T-helper 2 cell treated with Interferon-gamma antibody and Interleukin-4, amounts not matched to agents 5 μg/mL and 100 μg/mL, for 36 hours (primary cell): ENCODE data around the gene IFI27.
"Not testable (repeated sequence)": the region's sequence is repeated elsewhere in the genome, so short reads cannot be mapped to it uniquely, and the experiment has no call there.

Source experiments
- DNase-seq: peaks from one replicate; pipeline ENCODE4 v3.0.0; 2021; ENCODE audit warnings: low spot score
- H3K27ac Mint-ChIP-seq: one replicate; pipeline ENCODE4 v1.8.0; 2021; ENCODE audit warnings: mild to moderate bottlenecking, mixed read lengths
- H3K27me3 Mint-ChIP-seq: one replicate; pipeline ENCODE4 v1.8.0; 2021; ENCODE audit warnings: low read depth, mixed read lengths
- H3K36me3 Mint-ChIP-seq: one replicate; pipeline ENCODE4 v1.8.0; 2021; ENCODE audit warnings: low read depth, mixed read lengths
- H3K4me1 Mint-ChIP-seq: one replicate; pipeline ENCODE4 v1.8.0; 2021; ENCODE audit warnings: low read depth, mixed read lengths
- H3K4me3 Mint-ChIP-seq: one replicate; pipeline ENCODE4 v1.8.0; 2022; ENCODE audit warnings: mild to moderate bottlenecking, moderate library complexity, mixed read lengths
- H3K9me3 Mint-ChIP-seq: one replicate; pipeline ENCODE4 v1.8.0; 2021; ENCODE audit warnings: mixed read lengths

The IFI27 gene

GRCh38 chr14:94142247-94142646 is 31.7 kb downstream of the IFI27 start:
- peaks cover 19% of the 10 kb centered on the region for H3K4me1 Mint-ChIP-seq
- no peak overlapping the region for H3K4me3 Mint-ChIP-seq

DNA sequence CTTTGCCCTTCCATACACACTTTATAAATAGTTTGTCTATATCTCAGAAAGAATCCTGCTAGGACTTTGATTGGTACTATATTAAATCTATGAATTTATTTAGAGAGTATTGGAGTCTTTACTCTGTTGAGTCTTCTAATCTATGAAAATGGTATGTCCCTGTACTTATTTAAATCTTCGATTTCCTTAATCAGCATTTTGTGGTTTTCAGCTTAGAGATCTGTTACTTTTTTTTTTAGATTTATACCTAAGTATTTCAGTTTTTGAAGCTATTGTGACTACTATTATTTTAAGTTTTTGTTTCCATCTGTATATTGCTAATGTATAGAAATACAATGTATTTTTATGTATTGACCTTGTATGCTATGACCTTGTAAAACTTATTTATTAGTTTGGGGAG is 32.3 kb downstream of the IFI27 start:
- no peak overlapping the region for H3K27ac Mint-ChIP-seq
- DNase-seq: no peak
- H3K36me3 Mint-ChIP-seq: no peaks in the 10 kb centered on the region
- H3K27me3 Mint-ChIP-seq: peaks cover 2% of the 10 kb centered on the region
- H3K4me1 Mint-ChIP-seq: peaks cover 20% of the 10 kb centered on the region
- H3K9me3 Mint-ChIP-seq: no peaks in the 10 kb centered on the region
- no peak overlapping the region for H3K4me3 Mint-ChIP-seq

More at GRCh38 chr14:94142247-94142646, 31.7 kb downstream of the IFI27 start:
- Mint-ChIP-seq H3K27me3 (peaks cover 2% of the 10 kb centered on the region), H3K36me3 (no peaks in the 10 kb centered on the region), H3K27ac (no peak overlapping the region), H3K9me3 (no peaks in the 10 kb centered on the region)
- no peak for DNase-seq

DNA sequence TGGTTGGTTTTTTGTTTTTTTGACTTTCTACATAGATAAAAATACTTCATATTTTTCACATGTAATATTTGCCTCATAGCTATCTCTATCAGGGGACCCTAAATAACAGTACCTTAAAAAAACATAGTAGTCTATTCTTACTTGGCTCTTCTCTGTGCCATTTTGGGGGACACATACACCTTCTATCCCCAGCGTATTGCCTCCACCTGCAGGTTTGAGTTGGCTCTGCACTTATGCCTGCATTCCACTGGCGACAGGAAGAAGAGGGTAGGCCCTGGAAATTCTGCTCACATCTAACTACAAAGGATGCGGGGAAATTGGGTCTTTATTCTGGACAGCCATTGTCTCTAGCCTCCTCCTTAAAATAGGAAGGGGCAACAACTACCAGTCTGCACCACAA is 32.7 kb downstream of the IFI27 start:
- peaks cover 6% of the 10 kb centered on the region for H3K27me3 Mint-ChIP-seq
- H3K9me3 Mint-ChIP-seq: no peaks in the 10 kb centered on the region
- H3K4me3 Mint-ChIP-seq: no peak overlapping the region
- no peak overlapping the region for H3K27ac Mint-ChIP-seq
- no peaks in the 10 kb centered on the region for H3K36me3 Mint-ChIP-seq
- peaks cover 20% of the 10 kb centered on the region for H3K4me1 Mint-ChIP-seq
- DNase-seq: no peak

GRCh38 chr14:94143711-94144110 is 33.2 kb downstream of the IFI27 start:
- peaks cover 22% of the 10 kb centered on the region for H3K4me1 Mint-ChIP-seq
- DNase-seq: no peak
- H3K36me3 Mint-ChIP-seq: no peaks in the 10 kb centered on the region
- H3K27ac Mint-ChIP-seq: no peak overlapping the region
- no peaks in the 10 kb centered on the region for H3K9me3 Mint-ChIP-seq
- H3K4me3 Mint-ChIP-seq: no peak overlapping the region
- H3K27me3 Mint-ChIP-seq: peaks cover 11% of the 10 kb centered on the region

- Mint-ChIP-seq H3K36me3 (no peaks in the 10 kb centered on the region), H3K9me3 (no peaks in the 10 kb centered on the region), H3K27me3 (peaks cover 13% of the 10 kb centered on the region), H3K4me1 (peaks cover 22% of the 10 kb centered on the region), H3K4me3 (no peak overlapping the region), H3K27ac (peak overlapping the region; percentile 46)
- DNase-seq: no peak
These were observed 34.2 kb downstream of the IFI27 start for GRCh38 chr14:94144765-94145164.

- H3K36me3 Mint-ChIP-seq: no peaks in the 10 kb centered on the region
- peaks cover 22% of the 10 kb centered on the region for H3K4me1 Mint-ChIP-seq
- H3K4me3 Mint-ChIP-seq: no peak overlapping the region
- peaks cover 23% of the 10 kb centered on the region for H3K27me3 Mint-ChIP-seq
- H3K9me3 Mint-ChIP-seq: no peaks in the 10 kb centered on the region
- no peak overlapping the region for H3K27ac Mint-ChIP-seq
- no peak for DNase-seq
These were observed 35.5 kb downstream of the IFI27 start for GRCh38 chr14:94145902-94146527.

DNA sequence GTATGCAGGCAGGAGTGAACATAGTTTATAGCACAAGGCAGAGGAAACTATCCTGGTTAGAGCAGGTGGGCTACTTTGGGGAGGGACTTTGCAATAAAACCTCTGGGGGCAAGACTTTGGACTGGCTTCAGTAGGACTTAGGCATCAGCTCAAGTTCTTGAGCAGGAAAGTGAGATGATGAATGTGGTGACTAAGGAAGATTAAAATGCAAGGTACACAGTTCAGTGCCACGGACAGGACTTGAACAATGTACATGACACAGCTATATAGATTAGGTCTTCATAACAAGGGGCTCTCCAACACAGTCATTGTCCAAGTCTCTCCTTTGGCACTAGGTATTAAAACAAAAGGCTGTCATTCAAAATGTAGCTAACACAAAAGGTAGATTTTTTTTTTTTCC is 42.1 kb downstream of the IFI27 start:
- H3K4me3 Mint-ChIP-seq: no peak overlapping the region
- no peak for DNase-seq

DNA sequence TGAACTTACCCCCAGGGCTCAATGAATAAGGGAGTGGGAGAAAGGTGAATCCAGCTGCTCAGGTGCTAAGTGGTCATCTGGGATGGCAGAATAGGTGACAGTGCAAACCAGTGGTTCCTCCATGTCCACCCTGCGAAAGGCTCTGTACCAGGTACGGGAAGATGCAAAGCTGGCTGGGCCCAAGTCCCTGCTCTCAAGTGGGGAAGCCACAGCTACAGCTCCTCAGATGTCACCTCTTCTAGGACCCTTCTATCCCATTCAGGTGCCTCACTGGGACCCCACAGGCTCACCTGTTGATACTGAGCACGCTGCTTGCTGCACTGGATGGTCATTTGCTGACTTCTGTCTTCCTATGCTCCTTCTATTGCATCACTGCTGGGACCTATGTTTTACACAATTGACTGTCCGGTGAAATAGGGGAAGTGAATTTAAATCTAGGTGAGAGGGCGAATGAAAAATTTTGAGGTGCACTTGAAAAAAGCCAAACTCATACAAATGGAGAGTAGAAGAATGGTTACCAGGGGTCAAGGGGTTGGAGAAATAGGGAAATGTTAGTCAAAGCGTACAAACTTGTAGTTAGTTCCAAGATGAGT is 43.3 kb downstream of the IFI27 start:
- Mint-ChIP-seq H3K27me3 (peaks cover 28% of the 10 kb centered on the region), H3K27ac (no peak overlapping the region), H3K4me3 (no peak overlapping the region), H3K4me1 (peaks cover 13% of the 10 kb centered on the region), H3K36me3 (no peaks in the 10 kb centered on the region), H3K9me3 (no peaks in the 10 kb centered on the region)
- DNase-seq: no peak

More for the DNA sequence above, 42.1 kb downstream of the IFI27 start:
- Mint-ChIP-seq H3K27ac (no peak overlapping the region), H3K36me3 (no peaks in the 10 kb centered on the region), H3K27me3 (peaks cover 38% of the 10 kb centered on the region), H3K4me1 (peaks cover 3% of the 10 kb centered on the region), H3K9me3 (no peaks in the 10 kb centered on the region)

DNA sequence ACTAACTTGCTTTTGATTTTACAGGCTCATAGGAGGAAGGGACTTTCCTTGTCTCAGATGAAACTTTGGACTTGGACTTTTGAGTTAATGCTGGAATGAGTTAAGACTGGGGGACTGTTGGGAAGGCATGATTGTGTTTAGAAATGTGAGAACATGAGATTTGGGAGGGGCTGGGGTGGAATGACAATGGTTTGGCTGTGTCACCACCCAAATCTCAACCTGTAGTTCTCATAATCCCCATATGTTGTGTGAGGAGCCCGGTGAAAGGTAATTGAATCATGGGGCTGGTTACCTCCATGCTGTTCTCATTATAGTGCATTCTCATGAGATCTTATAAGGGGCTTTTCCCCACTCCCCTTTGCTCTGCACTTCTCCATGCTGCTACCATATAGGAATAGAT is 45.6 kb downstream of the IFI27 start:
- Mint-ChIP-seq H3K4me1 (peaks cover 14% of the 10 kb centered on the region), H3K27me3 (peaks cover 13% of the 10 kb centered on the region)
- H3K9me3 Mint-ChIP-seq, DNase-seq, H3K27ac Mint-ChIP-seq, H3K4me3 Mint-ChIP-seq, H3K36me3 Mint-ChIP-seq: not testable (repeated sequence)

DNA sequence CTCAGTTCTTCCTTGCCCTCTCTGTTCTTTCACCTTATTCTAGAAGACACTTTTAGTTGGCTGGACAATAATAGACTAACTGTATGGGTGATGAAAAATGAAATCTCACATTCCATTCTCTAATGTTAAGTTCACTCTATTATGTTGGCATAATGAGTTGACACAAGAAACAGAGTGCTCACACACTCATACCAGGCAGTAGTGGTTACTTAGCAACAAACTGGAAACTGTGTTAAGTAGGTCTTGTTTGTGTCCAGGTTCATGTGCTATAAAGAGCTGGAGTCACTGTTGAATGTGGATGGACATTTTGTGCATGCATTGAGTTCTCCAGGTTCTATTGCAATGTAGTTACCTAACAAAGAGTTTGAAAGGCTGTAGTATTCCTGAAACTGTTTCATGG is 46.7 kb downstream of the IFI27 start:
- DNase-seq: no peak
- Mint-ChIP-seq H3K27ac (no peak overlapping the region), H3K4me1 (peaks cover 22% of the 10 kb centered on the region), H3K9me3 (no peaks in the 10 kb centered on the region), H3K4me3 (no peak overlapping the region), H3K36me3 (no peaks in the 10 kb centered on the region), H3K27me3 (peaks cover 10% of the 10 kb centered on the region)

DNA sequence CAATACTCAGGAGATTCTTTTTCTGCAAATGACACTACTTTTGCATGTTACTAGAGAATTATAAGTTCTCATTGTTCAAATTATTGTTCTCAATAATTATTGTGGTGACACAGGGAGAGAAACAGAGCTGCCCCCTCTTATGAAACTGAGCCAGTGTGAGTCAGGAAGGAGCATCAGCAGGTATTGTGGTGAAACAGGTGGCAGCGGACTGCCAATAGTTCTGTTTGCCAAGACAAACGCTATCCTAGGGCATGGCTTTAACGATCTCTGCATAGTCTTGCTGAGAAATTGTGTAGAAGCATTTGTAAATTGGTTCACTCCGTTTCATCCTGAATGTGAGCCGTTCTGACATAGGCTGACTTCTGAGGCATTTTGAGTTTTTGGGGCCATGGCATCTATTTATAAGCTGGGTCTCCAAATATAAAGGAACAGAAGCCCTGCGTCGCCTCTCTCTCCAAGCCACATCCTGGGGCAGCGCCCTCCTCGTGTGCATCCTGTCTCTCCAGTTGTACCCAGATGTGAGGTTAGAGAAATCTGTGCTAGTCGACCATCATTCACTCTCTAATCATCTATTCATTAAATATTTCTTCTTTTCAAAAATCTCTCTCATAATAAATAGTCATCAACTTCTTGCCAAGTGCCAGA is 47.8 kb downstream of the IFI27 start:
- Mint-ChIP-seq H3K36me3 (no peaks in the 10 kb centered on the region), H3K27ac (peak overlapping the region; percentile 73), H3K27me3 (peaks cover 3% of the 10 kb centered on the region), H3K4me1 (peaks cover 24% of the 10 kb centered on the region), H3K4me3 (peak overlapping the region; percentile 50), H3K9me3 (no peaks in the 10 kb centered on the region)
- no peak for DNase-seq

DNA sequence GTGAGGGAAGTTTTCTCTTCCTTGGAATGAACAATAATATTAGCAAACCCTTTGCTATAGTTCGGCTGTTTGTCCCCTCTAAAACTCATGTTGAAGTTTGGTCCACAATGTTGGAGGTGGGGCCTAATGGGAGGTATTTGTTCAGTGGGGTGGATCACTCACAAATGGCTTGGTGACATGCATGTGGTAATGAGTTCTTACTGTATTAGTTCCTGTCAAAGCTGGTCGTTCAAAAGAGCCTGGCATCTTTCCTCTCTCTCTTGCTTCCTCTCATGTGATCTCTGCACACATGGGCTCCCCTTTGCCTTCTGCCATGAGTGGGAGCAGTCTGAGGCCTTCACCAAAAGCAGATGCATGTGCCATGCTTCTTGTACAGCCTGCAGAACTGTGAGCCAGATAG is 50.5 kb downstream of the IFI27 start:
- Mint-ChIP-seq H3K4me1 (peaks cover 24% of the 10 kb centered on the region), H3K4me3 (no peak overlapping the region), H3K9me3 (no peaks in the 10 kb centered on the region), H3K27me3 (peaks cover 3% of the 10 kb centered on the region), H3K27ac (no peak overlapping the region), H3K36me3 (no peaks in the 10 kb centered on the region)
- DNase-seq: no peak

DNA sequence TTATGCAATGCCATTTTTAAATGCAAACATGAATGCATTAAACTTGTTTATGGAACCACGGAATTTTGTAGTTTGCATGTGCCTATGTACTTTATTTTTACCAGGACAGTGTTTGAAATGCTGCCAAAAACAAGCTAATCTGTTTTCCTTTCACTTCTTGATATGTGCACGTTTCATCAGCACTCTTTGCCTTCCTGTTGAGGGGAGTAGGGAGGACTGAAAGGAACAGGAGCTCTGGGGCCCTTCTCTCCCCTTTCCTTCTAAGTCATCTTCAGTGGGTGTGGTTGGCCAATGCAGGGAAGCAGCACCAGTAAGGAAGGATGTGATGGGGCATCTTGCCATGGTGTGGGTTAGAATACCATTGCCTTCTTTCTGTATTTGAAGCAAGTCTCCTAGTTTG is 51.4 kb downstream of the IFI27 start:
- no peak overlapping the region for H3K4me3 Mint-ChIP-seq
- no peaks in the 10 kb centered on the region for H3K9me3 Mint-ChIP-seq
- peaks cover 2% of the 10 kb centered on the region for H3K27me3 Mint-ChIP-seq
- H3K36me3 Mint-ChIP-seq: no peaks in the 10 kb centered on the region
- peaks cover 24% of the 10 kb centered on the region for H3K4me1 Mint-ChIP-seq
- H3K27ac Mint-ChIP-seq: peak overlapping the region; percentile 67
- no peak for DNase-seq

DNA sequence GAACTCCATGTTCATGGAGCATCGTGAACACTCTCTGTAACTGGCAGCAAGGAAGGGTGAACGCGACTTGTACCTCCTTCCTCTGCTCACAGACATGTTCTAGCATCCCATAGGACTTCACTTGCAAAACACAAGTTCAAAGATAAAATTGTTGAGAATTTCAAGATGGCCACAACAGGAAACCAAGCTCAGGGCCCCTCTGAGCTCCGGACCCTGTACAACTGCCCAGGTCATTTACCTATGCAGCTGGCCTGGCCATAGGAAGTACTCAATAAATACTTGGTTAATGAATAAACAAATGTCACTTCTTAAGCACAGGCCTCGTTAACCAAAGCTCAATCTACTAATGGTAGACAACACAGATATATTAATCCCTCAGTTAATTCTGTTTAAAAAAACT is 51.9 kb downstream of the IFI27 start:
- Mint-ChIP-seq H3K27ac (no peak overlapping the region), H3K4me3 (no peak overlapping the region), H3K27me3 (no peaks in the 10 kb centered on the region)

More for the DNA sequence above, 51.9 kb downstream of the IFI27 start:
- no peak for DNase-seq
- no peaks in the 10 kb centered on the region for H3K36me3 Mint-ChIP-seq
- no peaks in the 10 kb centered on the region for H3K9me3 Mint-ChIP-seq
- peaks cover 24% of the 10 kb centered on the region for H3K4me1 Mint-ChIP-seq
